ENCODE measurements around the gene ZGPAT.
"Not testable (repeated sequence)": the region's sequence is repeated elsewhere in the genome, so short reads cannot be mapped to it uniquely, and the experiment has no call there.

The ZGPAT gene

DNA sequence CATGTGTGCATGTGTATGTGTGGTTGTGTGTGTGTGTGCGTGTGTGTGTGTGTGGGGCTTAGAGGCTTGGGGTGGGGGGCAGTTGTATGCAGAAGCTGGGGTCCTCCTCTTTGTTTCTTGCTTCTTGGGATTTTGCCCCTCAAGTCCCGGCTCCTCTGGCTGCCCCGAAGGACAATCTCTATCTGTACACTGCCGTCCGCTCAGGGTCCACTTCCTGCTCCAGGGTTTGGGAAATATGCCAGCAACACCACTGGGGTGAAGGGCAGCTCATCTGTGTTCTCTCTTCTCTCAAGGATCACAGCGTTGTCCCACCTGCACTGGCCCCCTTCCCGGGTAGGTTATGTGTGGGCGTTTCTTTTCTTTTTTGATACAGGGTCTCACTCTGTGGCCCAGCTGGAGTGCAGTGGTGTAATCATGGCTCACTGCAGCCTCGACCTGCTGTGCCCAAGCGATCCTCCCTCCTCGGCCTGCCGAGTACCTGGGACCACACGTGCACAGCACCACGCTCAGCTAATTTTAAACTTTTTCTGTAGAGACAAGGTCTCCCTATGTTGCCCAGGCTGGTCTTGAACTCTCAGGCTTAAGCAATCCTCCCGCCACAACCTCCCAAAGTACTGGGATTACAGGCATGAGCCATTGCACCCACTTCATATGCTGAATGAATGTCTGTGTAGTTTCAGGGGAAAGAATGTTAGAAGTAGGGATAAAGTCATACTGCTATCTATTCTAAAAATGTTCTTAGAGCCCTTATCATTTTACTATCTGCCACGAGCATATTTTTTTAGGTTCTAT, 57.4 kb downstream of the ZGPAT start:
- no peak for DNase-seq (ENCODE audit: low spot score)

DNA sequence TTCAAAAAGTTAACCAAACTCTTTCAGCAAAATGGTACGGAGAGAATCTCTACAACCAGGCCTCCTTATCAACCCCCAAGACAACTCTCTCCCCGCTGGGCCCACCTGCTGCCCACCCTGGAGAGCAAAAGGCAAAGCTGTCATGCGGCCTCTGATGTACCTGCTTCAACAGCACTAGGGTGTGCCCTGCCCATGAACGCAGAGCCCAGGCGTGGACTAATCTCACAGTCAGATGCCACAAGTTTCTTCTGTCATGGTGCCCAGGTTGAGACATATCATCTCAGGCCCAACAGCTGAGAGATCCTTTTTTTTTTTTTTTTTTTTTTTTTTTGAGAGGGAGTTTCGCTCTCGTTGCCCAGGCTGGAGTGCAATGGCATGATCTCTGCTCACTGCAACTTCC, 58.1 kb downstream of the ZGPAT start:
- DNase-seq (ENCODE audit: low spot score) = peak; percentile 57

DNA sequence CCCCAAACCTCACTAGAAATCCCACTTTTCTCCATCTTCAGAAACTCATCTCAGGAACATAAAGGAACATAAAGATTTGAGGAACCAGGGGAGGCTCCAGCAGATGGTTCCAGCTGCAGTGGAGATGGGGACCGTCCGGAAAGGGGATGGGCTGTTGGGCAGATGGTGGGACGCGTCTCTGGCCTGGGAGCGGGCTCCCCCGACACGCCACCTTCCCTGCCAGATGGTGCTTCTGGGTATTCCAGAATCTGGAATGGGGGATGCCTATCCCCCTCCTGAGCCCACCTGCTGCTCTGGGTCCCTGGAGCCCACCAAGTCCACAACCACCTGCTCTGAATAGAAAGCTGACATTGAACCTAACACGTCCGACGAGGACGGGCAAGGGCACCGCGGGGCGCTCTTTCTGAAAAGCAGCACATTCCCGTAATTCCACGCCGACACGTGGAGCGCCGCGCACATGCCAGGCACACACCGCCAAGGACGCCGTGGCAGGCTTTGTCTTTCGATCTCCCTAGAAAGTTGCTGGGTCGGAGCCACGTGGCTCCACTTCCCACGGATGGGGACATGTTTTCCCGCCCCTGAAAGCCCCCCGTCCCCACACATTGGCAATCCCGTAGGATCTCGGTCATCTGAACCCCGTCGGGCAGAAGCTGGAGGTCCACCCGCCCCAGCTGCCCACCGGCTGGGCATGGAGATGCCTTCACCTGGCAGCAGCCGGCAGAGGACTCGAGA, 59.0 kb downstream of the ZGPAT start:
- DNase-seq (ENCODE audit: low spot score) = no peak

DNA sequence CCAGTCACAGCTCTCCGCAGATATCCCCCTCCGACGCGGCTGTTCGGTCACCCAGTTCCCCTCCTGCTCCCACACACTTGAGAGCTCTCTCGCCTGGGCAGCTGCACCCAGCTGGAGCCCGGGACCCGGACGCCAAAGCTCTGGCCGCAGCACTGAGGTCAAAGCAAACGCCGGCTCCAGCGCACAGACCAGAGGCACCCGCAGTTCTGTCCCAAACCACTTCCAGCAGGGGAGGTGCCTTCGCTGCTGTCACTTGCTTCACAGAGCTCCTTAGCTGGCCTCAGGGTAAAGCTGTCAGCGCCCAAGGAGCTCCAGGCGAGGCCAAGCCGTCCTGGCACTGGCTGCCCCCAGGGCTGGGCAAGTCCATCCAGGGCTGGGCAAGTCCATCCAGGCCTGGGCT, 59.6 kb downstream of the ZGPAT start:
- no peak for DNase-seq (ENCODE audit: low spot score)

DNA sequence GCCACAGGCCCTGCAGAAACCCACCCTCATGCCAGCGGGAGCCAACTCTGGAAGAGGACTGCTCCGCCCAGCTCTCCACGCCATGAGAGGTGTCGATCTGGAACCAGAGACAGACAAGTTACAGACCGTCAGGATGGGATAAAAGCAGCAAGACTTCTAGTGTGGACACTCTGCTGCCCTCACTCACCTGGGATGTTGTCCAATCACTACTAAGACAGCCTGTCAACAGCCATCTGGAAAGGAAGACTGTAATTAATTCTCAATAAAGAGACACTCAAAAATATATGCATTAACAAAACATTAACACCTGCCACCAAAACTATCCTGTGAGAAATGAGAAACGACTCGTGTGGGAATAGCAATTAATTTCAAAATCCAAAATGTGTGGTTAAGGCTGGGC, 60.0 kb downstream of the ZGPAT start:
- DNase-seq (ENCODE audit: low spot score) = no peak

DNA sequence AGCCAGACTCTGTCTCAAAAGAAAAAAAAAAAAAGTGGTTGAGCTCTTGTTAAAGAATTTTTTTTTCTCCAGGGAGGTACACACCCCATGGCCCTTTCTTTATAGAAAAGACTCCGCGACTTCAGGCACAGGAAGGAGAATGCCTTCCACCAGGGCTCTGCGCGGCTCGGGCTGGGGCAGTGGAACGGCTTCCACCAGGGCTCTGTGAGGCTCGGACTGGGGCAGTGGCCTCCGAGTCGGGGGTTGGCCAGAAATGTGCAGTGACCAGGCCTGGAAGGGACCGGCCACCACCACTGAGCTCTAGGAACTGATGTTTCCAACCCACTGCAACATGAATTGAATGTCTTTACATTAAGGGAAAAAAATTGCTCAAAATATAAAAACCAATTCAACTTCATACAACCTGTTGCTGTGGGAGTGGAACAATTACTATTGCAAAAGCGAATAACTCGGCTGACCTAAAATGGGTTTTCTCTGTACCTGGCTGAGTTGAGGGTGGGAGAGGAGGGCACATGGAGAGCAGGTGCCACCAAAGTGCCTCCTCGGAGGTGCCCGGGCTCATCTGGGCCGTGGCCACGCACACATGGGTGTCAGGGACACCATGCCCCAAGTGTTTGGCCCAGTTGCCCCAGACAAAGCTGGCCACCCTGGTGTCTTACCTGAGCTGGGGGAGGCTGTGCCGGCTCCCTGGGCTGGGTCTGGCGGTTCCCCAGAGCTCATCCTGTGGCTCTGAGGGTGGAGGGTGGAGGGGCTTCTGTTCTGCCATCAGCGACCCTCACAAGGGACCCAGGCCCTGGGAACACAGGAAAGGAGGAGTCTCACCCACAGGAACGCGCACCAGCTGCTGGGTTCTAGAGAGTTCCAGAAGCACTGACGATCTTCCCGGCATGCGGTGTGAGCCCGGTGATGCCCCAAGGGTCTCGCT, 61.0 kb downstream of the ZGPAT start:
- no peak for DNase-seq (ENCODE audit: low spot score)

DNA sequence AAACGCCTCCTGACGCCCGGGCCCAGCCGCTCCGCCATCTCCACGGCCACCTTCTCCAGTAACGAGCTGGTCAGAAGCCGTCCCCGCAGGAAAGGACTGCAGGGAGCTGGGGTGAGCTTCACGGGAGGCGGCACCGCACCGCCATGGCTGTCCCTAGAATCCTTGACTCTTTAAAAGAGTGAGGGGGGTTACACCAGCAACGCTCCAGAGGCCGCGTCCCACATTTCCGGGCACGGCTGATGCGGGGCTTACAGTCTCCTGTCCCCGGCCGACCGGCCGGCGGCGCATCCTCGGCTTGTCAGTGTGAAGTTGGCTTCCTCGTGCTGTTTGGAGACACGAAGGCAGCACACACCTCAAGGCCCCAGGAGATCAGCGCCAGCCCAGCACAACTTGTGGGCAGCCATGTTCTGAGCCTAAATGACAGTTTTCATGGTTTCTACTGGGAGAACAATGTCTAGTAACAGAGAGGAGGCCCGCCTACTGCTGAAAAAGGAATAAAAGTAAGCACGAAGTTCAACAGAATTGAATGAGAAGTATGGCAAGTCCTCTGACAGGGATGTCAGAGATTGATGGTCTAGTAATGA, 62.1 kb downstream of the ZGPAT start:
- DNase-seq (ENCODE audit: low spot score) = no peak

DNA sequence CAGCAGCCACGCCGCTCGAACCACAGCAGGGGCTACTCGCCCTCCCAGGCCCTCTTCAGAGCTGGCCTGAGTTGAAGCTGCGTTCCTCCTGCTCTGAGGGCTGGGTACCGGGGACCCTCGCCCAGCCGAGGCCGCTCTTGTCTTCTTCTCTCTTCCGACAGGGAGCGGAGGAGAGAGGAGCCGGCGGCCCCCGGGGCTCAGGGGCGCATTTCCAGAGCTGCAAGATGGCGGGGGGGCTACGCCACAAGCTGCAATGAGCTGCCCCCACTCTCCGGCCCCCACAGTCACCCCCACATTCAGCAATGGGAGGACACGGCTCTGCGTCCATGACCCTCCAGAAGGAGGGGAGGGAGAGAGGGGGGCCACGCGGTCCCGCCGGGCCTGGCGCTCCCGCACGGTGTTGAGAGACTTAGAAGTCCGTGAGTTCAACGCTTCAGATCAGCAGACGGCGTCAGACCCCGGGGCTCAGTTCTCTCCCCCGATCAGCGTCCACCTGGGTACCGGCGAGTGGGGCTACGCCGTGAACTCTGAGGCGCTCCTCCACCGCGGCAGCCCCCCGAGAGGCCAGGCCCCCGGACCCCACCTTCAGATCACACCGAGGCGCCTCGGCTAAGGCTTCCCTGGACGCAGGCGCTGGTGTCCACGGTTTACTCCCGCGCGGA, 63.3 kb downstream of the ZGPAT start:
- DNase-seq (ENCODE audit: low spot score) = no peak

DNA sequence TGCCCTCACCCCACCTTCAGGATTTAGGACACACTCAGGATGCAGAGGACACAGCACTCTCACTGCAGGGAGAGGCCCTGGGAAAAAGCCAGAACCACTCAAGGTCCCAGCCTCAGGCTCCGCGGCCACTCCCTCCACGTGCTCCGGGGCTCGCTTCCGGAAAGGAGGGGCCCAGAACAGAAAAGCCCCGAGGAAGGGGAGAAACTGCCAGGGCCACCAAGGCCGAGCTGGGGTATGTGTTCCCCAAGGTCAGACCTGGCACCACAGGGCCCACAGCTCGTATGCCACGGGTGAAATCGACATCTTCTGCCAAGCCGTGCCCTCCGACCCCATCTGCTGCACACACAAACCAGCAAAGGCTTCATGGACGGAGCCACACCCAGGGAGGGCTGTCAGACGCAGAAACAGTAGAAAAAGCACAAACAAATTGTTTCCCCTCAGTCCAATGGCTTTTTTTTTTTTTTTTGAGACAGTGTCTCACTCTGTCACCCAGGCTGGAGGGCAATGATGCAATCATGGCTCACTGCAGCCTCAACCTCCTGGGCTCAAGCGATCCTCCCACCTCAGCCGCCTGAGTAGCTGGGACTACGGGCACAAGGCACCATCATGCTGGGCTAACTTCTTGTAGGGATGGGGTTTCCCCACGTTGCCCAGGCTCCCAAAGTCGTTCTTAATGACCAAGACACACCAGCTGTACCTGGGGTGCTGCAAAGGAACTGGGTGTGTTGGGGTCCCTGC, 65.1 kb downstream of the ZGPAT start:
- no peak for DNase-seq (ENCODE audit: low spot score)

DNA sequence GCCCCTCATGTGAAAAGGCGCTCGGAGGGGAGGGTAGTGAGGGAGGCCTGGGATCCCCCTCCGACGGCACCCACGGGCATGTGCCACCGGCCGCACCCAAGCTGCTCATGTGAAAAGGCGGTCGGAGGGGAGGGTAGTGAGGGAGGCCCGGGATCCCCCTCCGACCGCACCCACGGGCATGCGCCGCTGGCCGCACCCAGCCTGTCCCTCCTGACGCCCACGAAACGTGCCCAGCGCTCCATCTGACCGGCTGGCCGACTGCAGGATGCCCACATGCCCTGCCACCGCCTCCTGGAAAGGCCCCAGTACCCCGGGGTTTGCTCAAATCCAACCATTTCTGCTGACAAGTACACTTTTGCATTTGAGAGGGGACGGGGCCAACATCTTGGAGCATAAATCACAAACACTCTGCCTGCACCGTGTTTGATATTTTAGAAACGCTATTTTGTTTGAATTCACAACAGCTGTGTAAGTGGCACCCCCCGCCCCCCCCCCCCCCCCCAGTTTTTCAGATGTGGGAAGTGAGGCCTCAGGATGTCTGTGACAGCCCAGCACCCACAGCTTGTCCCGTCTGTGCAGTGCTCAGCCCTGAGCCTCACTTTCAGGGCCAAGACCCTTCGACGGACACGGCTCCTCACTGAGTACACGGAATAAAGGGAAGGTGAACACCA, 65.9 kb downstream of the ZGPAT start:
- no peak for DNase-seq (ENCODE audit: low spot score)

DNA sequence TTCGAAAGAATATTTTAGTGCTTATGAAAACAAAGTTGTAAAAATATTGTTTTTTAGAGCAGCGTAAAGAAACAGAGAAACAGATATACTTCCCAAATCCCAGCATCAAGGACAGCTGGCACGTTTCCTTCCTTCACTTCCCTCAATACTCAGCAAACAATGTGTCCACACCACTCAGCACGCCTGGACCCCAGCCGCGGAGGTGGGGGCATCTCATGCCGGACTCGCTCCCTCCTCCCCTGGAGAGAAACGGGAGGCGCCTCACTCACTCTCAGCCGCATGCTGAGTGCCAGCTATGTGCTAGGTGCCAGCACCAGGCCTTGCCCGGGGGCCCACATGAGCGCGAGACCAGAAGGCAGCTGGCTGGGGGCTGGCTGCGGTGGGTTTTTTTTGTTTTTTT, 66.5 kb downstream of the ZGPAT start:
- no peak for DNase-seq (ENCODE audit: low spot score)

DNA sequence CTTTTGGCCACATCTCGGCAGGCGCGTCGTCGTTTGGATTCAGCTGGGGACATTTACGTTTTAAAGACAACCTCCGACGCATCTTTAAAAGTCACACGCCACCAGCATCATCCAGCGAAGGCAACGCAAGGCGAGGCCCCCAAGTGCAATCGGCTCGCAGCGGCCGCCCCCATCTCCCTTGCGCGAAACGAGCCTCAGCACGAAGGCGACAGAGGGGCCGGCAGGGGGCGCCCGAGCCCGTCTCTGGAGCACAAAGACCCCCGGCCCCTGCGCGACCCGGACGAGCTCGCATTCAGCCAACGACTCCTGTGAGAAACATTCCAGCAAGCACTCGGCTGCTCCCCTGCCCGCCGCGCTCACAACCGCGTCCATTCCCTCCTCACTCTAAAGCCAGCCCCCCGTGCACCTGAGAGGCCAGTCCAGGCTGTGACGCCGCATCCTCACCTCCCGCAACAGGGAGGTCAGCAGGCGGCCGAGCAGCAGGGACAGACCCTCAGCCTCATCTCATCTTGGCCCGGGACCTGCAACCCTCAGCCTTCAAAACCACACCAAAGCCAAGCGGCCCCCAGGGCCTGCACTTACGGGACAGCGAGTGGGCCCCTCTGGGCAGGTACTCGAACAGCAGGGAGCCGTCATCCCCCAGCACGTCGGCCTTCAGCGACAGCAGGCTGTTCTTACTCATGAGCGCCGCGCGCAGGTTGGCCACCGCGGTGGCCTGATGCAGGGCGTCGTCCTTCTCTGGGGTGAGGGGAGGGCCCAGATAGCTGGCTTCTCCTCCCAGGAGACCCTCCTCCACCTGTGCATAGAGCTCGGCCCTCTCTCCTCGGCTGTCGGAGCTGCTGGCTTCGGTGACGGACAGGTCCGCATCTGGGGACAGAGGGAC, 67.5 kb downstream of the ZGPAT start:
- no peak for DNase-seq (ENCODE audit: low spot score)

DNA sequence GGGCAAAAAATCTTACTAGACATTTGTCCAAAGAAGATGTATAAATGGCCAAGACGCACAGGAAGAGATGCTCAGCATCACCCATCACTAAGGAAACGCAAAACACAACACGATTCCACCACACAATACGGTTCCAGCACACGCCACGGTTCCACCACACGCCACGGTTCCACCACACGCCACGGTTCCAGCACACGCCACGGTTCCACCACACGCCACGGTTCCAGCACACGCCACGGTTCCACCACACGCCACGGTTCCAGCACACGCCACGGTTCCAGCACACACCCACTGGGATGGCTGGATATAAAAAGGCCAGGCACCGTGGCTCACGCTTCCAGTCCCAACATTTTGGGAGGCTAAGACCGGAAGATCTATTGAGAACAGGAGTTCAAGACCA, 69.0 kb downstream of the ZGPAT start:
- not testable (repeated sequence) for DNase-seq (ENCODE audit: low spot score)

DNA sequence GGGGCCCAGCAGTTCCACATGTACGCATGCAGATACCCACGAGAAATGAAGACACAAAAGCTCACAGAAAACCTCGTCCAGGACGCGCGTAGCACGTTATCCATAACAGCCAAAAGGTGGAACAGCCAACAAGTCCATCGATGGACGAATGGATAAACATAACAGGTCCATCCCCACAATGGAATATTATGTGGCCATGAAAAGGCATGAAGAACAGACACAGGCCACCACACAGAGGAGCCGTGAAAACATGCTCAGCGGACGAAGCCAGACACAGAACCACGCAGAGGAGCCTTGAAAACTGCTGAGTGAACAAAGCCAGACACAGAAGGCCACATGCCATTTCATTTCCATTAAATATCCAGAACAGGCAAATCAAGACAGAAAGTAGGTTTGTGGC, 69.8 kb downstream of the ZGPAT start:
- DNase-seq (ENCODE audit: low spot score) = no peak

DNA sequence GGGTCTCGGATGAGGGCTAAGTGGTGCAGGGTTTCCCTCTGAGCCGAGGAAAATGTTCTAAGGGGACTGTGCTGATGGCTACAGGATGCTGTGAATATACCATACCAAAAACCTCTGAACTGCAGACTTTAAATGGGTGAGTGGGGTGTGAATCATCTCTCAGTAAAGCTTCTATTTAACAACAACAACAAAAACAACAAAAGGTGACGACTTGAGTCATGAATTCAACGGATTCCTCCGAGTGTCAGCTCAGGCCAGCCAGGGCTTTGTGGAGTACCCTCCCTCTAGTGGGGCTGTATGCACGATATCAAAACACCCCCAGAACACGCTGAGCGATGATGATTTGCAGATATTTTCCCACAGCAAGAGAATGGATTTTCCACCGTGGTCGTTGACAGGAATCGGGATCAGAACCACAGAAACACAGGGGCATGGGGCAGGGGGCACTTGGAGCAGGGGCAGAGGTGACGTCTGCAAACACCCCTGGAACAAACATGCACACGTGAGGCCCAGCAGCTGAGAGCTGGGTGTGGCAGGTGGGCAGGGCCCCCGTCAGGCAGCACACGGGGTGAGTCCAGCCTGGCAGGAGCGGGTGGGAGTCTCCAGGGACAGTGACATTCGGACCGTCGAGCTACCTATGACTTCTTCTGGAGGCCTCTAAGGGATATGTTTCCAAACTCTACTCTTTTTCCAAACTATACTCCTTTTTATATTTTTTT, 70.4 kb downstream of the ZGPAT start:
- DNase-seq (ENCODE audit: low spot score) = no peak

DNA sequence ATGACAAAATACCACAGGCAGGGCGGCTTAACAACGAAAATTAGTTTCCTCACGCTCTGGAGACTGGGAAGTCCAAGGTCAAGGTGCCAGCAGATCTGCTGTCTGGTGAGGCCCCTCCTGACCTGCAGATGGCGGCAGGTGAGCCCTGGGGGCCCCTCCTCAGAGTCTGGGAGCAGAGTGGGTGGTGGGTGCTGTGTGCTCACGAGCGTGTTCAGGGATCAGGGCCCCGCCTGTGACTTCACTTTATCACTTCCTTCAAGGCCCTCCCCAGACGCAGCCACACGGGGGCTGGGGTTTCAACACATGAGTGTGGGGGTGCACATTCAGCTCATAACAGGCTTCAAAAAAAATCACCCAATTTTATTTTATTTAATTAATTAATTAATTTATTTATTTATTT, 71.0 kb downstream of the ZGPAT start:
- no peak for DNase-seq (ENCODE audit: low spot score)

DNA sequence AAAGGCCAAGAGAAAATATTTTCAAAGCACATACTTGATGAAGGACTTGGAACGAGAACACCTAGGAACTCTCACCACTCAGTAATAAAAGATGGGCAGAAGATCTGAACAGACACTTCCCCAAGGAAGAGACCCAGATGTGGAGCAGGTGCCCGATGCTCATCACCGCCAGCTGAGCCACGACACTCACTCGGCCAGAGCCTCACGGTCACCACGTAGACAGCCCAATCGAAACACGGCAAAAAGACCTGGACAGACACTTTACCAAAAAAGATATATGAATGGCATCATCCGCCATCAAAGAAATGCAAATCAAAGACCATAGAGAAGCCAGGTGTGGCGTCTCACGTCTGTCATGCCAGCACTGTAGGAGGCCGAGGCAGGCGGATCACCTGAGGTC, 73.3 kb downstream of the ZGPAT start:
- no peak for DNase-seq (ENCODE audit: low spot score)

DNA sequence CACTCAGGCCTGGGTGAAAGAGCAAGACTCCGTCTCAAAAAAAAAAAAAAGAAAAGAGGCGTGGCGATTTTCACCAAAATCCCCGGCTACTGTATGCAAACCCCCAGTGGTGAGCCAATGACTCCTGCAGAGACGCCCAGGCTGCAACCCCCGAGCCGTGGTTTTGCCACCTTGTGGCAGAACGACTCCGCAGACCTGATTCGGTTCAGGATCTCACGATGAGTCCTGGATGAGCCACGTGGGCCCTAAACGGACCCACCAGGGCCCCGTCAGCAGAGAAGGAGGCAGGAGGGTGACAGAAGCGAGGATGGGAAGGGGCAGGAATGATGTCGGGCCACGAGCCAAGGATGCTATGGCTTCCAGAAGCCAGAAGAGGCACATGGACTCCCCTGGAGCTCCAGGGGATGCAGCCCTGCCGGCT, 74.2 kb downstream of the ZGPAT start:
- DNase-seq (ENCODE audit: low spot score) = no peak

DNA sequence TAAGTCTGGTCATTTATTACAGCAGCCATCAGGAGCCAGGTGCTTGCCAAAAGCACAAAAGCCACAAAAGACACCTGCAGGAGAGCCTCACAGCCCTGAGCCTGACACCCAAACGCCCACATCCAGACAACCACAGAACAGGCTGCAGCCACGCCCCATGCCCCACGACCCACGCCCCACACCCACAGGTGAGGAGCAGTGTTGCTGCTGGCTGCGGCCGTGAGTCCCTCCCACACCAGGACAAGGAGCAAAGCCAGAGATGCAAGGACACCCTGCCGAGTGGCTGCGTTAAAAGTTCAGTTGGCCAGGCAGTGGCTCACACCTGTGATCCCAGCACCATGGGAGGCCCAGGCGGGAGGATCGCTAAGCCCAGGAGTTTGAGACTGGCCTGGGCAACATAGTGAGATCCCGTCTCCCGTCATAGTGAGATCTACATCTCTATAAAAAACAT, 74.7 kb downstream of the ZGPAT start:
- no peak for DNase-seq (ENCODE audit: low spot score)
